ENCODE measurements around the gene DDX25. TPM values are rescaled to one million over a fixed set of nuclear protein-coding genes. Genes with fewer than 3 reads are reported as not detected.

DDX25 gene
- total RNA-seq, 4 donors from 2014 or later: 0.60 to 2.5 TPM; not detected in 2

DNA sequence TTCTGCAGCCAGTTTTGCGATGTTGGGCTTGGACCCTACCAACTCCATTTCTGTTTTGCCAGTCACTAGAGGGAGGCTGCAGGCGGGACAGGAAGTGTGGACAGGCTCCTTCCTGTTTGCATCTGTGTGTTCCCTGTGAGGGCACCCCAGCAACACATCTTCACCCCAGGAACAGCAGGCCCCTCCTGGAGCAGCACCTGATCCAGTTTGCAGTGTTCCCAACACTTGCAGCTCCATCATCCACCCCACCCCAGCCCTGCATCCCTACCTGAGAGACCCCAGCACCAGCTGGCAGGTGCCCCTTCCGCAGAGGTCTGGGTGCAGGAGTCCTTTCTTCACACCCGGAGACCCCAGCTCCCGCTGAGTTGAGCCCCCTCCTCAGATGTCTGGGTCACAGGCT is 34.1 kb downstream of the DDX25 start:
- no peak for TF ChIP-seq CTCF (IDR thresholded peaks at IDR 0.05)
- no peak for DNase-seq (ENCODE audit: low spot score)
- ATAC-seq (ENCODE audit: low FRiP score): no peak

DNA sequence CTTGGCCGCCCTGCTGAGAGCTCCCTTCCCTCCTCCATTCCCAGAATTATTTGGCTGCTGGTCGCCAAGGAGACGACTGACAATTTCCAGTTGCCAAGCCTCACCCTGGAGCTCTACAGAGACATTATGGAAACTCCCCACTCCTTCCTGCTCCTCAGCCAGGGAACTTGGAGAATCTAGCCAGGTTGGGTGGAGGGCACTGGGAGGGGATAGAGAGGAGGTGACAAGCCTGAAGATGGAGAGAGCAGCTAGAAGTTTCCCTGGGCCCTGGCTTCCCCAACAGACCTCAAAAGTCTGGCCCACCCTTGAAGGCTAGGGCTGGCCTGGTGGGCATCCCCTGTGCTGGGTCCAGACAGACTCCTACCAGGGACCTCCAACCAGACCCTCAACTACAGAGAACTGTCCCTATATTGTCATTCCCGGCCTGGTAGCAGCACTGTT is 34.8 kb downstream of the DDX25 start:
- no peak for DNase-seq (ENCODE audit: low spot score)
- no peak for TF ChIP-seq CTCF (IDR thresholded peaks at IDR 0.05)
- ATAC-seq (ENCODE audit: low FRiP score): peak; percentile 68

- ATAC-seq (ENCODE audit: low FRiP score): no peak
- no peak for TF ChIP-seq CTCF (IDR thresholded peaks at IDR 0.05)
- no peak for DNase-seq (ENCODE audit: low spot score)
Observed at GRCh38 chr11:125940145-125940544, 35.8 kb downstream of the DDX25 start.

- no peak for TF ChIP-seq CTCF (IDR thresholded peaks at IDR 0.05)
- no peak for ATAC-seq (ENCODE audit: low FRiP score)
- DNase-seq (ENCODE audit: low spot score): no peak
Observed at GRCh38 chr11:125941267-125941618, 36.9 kb downstream of the DDX25 start.

DNA sequence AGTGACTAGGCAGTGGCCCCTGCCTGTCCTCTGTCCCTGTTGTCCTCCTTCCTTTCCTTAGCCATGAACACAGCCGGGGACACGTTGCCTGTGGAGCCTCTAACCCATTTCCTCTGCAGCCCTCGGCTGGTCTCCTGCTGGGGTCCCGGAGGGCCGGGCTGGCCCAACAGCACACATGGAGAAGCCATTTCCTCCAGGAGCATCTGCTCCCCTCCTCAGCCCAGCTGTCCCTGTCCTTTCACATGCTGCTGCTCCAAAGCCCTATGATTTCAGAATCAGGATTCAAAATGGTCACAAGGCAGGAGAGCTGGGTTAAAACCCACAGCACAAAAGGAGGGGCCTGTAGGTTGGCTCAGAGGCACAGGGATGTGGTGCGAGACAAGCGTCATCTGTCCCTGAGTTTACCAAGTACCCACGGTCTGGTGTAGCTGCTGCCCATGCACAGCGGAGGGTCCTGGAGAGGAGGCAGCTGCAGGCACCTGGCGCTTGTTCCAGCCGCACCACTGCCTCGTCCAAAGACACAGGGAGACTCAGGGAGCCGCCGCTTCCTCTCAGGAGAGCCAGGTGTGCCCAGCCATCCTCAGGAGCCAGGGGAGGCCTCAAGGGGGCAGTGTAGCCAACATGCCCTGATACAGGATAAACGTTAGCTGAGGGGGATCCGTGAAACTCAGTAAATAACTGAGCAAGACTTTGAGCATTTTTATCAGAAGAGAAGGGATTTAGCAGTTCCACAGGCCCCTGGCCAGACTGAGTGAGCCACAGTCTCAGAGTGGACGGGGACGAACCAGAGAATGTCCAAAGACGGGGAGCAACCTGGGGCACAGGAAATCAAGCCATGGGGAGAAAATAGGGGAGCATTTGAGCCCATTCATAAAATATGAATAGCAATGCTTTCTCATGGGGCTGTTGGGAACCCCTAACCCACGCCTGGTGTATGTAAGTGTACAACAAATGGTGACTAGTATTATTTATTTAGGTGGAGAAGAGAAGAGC is 37.6 kb downstream of the DDX25 start:
- ATAC-seq (ENCODE audit: low FRiP score) (no peak), DNase-seq (ENCODE audit: low spot score) (no peak)
- TF ChIP-seq CTCF (IDR thresholded peaks at IDR 0.05): no peak

- TF ChIP-seq CTCF (IDR thresholded peaks at IDR 0.05): no peak
- no peak for DNase-seq (ENCODE audit: low spot score)
- no peak for ATAC-seq (ENCODE audit: low FRiP score)
Observed at GRCh38 chr11:125942771-125943428, 38.6 kb downstream of the DDX25 start.

Measured in omental fat pad (tissue), 4 donors.